HepG2 (cell line): ENCODE measurements around the gene CYTH2. TPM values are rescaled to one million over a fixed set of nuclear protein-coding genes. Genes with fewer than 3 reads are reported as not detected.

Source experiments
- ATAC-seq: fragments of 200-7000 bp; cut with Tn5 transposase; 3 replicates; pipeline ENCODE4 v1.9.1; 2020; ENCODE audit warnings: mild to moderate bottlenecking, moderate library complexity
- BruUV-seq: library from RNA; stranded (reverse); fragments of 400-500 nt; replicated peaks from 2 replicates; lab custom pipeline; 2021; lab: Mats Ljungman, UMichigan
- CTCF ChIA-PET: fragments of 300-600 bp; formaldehyde crosslinking; extraction: SDS; loops from one replicate; lab custom pipeline; 2021; ENCODE audit warnings: low total read pairs, inconsistent platforms, low intra/inter-chr PET ratio; lab: Yijun Ruan, JAX
- POLR2A ChIA-PET: fragments of 350-600 bp; sonication (Branson Sonifier 250); formaldehyde crosslinking; loops from one replicate; lab custom pipeline; 2020; ENCODE audit warnings: antibody characterized with exemption, inconsistent platforms; lab: Yijun Ruan, JAX
- DNase-seq: peaks from one replicate; pipeline ENCODE4 v3.0.0-alpha.2; 2015; ENCODE audit warnings: low spot score
- FAIRE-seq: peaks from 3 replicates; lab custom pipeline; 2011; peaks lifted over from hg19 to GRCh38; lab: Jason Lieb, UNC
- H2AFZ ChIP-seq: one replicate; pipeline ENCODE4 v1.6.1; 2011; ENCODE audit warnings: low read length, inconsistent platforms
- H3K27ac ChIP-seq: fragments of 300-600 bp; 3 replicates; pipeline ENCODE4 v1.8.0; 2011; ENCODE audit warnings: mixed run types, mild to moderate bottlenecking, mixed read lengths, low read length, inconsistent platforms; ENCODE audit not compliant: insufficient read depth; ENCODE audit errors: extremely low read length
- H3K27me3 ChIP-seq, 2 experiments: fragments of 200-600 bp in 1 of 2; 2 replicates in 1 of 2; 3 replicates in 1 of 2; pipeline versions ENCODE4 v1.6.0 to v1.8.0; 2011; ENCODE audit warnings: low read length in 2 of 2, mild to moderate bottlenecking in 2 of 2, moderate library complexity in 2 of 2, inconsistent platforms in 1 of 2; ENCODE audit not compliant: insufficient read depth in 2 of 2, control insufficient read depth in 1 of 2
- H3K36me3 ChIP-seq, 2 experiments: fragments of 200-600 bp in 1 of 2; replicated peaks in 1 of 2; 2 replicates in 1 of 2; 3 replicates in 1 of 2; pipeline versions ENCODE4 v1.5.1 to v1.8.0; 2011; ENCODE audit warnings: low read length in 2 of 2, inconsistent platforms in 1 of 2; ENCODE audit not compliant: insufficient read depth in 2 of 2, control insufficient read depth in 1 of 2
- H3K4me1 ChIP-seq: 2 replicates; pipeline ENCODE4 v1.5.1; 2012; ENCODE audit warnings: low read length, inconsistent platforms; ENCODE audit not compliant: insufficient read depth
- H3K4me2 ChIP-seq: 2 replicates; pipeline ENCODE4 v1.6.0; 2011; ENCODE audit warnings: low read depth, low read length, inconsistent platforms
- H3K4me3 ChIP-seq, 3 experiments: fragments of 200-600 bp in 1 of 3; sonication (generic), shearing (Covaris generic) in 1 of 3; replicated peaks in 1 of 3; 2 replicates each; pipeline ENCODE4 v1.5.1; 2011 to 2016; ENCODE audit warnings: low read length in 3 of 3, inconsistent platforms in 2 of 3, low read depth in 2 of 3, mild to moderate bottlenecking in 2 of 3, control low read depth in 1 of 3, mixed read lengths in 1 of 3; ENCODE audit not compliant: insufficient read depth in 1 of 3
- H3K79me2 ChIP-seq: one replicate; pipeline ENCODE4 v1.6.1; 2011; ENCODE audit warnings: low read length, inconsistent platforms; ENCODE audit not compliant: insufficient read depth
- H3K9ac ChIP-seq: 2 replicates; pipeline ENCODE4 v1.6.0; 2011; ENCODE audit warnings: mild to moderate bottlenecking, low read depth, low read length, inconsistent platforms; ENCODE audit not compliant: insufficient read depth
- H3K9me3 ChIP-seq: 2 replicates; pipeline ENCODE4 v1.5.1; 2012; ENCODE audit warnings: mild to moderate bottlenecking, low read length
- H4K20me1 ChIP-seq: 2 replicates; pipeline ENCODE4 v1.6.0; 2011; ENCODE audit warnings: inconsistent platforms, mild to moderate bottlenecking, low read length, moderate library complexity; ENCODE audit not compliant: insufficient read depth
- AKAP8 ChIP-seq: sonication (generic); formaldehyde crosslinking; IDR thresholded peaks from 2 replicates; pipeline ENCODE4 v1.5.1; 2020; ENCODE audit warnings: mild to moderate bottlenecking, missing genetic modification reagents
- CAMTA2 ChIP-seq: sonication (generic); formaldehyde crosslinking; IDR thresholded peaks from 2 replicates; pipeline ENCODE4 v1.4.0; 2020; ENCODE audit warnings: mild to moderate bottlenecking, missing genetic modification reagents, borderline replicate concordance
- DR1 ChIP-seq: sonication (generic); formaldehyde crosslinking; IDR thresholded peaks from 2 replicates; pipeline ENCODE4 v1.8.0; 2021; ENCODE audit warnings: mild to moderate bottlenecking, missing genetic modification reagents, inconsistent platforms
- ESRRA ChIP-seq: sonication (generic); formaldehyde crosslinking; IDR thresholded peaks from 2 replicates; pipeline ENCODE4 v1.5.1; 2020; ENCODE audit warnings: mild to moderate bottlenecking, low read depth, missing genetic modification reagents
- FIP1L1 ChIP-seq: fragments of 200-400 bp; formaldehyde crosslinking; IDR thresholded peaks from 2 replicates; pipeline ENCODE4 v1.6.1; 2018; ENCODE audit warnings: low read depth, mild to moderate bottlenecking, low read length, moderate library complexity, borderline replicate concordance; ENCODE audit not compliant: insufficient read depth
- FOXK2 ChIP-seq: fragments of 450-650 bp; IDR thresholded peaks from 2 replicates; pipeline ENCODE4 v1.6.1; 2016
- HNRNPH1 ChIP-seq: fragments of 200-400 bp; formaldehyde crosslinking; optimal IDR thresholded peaks from 2 replicates; pipeline ENCODE3; 2017; ENCODE audit warnings: mild to moderate bottlenecking, low read depth, low read length
- MBD4 ChIP-seq: IDR thresholded peaks from 2 replicates; pipeline ENCODE4 v1.6.1; 2012; ENCODE audit warnings: low read length, inconsistent platforms, borderline replicate concordance
- MTF1 ChIP-seq: sonication (generic); formaldehyde crosslinking; IDR thresholded peaks from 2 replicates; pipeline ENCODE4 v1.5.0; 2020; ENCODE audit warnings: missing genetic modification reagents
- MXI1 ChIP-seq: IDR thresholded peaks from 3 replicates; pipeline ENCODE4 v1.6.1; 2012; ENCODE audit warnings: low read depth, low read length, inconsistent platforms, borderline replicate concordance
- NCOR1 ChIP-seq: fragments of 200-600 bp; sonication (generic); IDR thresholded peaks from 2 replicates; pipeline ENCODE4 v1.7.0; 2017; ENCODE audit warnings: antibody characterized with exemption, low read length, borderline replicate concordance
- TBX3 ChIP-seq: fragments of 450-650 bp; IDR thresholded peaks from 2 replicates; pipeline ENCODE4 v1.6.1; 2017; ENCODE audit warnings: antibody characterized with exemption, mild to moderate bottlenecking, inconsistent platforms, borderline replicate concordance
- ZFP37 ChIP-seq: sonication (generic); formaldehyde crosslinking; IDR thresholded peaks from 2 replicates; pipeline ENCODE4 v1.4.0; 2020; ENCODE audit warnings: missing genetic modification reagents, borderline replicate concordance
- ZNF362 ChIP-seq: sonication (generic); formaldehyde crosslinking; IDR thresholded peaks from 2 replicates; pipeline ENCODE4 v1.4.0; 2020; ENCODE audit warnings: missing genetic modification reagents, mild to moderate bottlenecking, borderline replicate concordance
- ZNF496 ChIP-seq: sonication (generic); formaldehyde crosslinking; IDR thresholded peaks from 2 replicates; pipeline ENCODE4 v1.8.1; 2023; ENCODE audit warnings: mild to moderate bottlenecking, moderate library complexity, missing genetic modification reagents; ENCODE audit not compliant: insufficient replicate concordance
- ZNF556 ChIP-seq: sonication (generic); formaldehyde crosslinking; IDR thresholded peaks from 2 replicates; pipeline ENCODE4 v1.4.0; 2020; ENCODE audit warnings: mild to moderate bottlenecking, missing genetic modification reagents, borderline replicate concordance
- ZNF619 ChIP-seq: sonication (generic); formaldehyde crosslinking; IDR thresholded peaks from 2 replicates; pipeline ENCODE4 v1.4.0; 2020; ENCODE audit warnings: mild to moderate bottlenecking, missing genetic modification reagents
- WGBS: methylation state at CpG from one replicate; pipeline ENCODE4 v1.1.6; 2017; ENCODE audit warnings: low lambda C conversion rate; 5-methylcytosine and 5-hydroxymethylcytosine counted together
- in situ Hi-C: cut with HindIII; loops from 2 replicates; pipeline ENCODE4 v1.10.0; 2017; ENCODE audit warnings: low pct_unique_long_range_greater_than_20kb; ENCODE audit not compliant: extremely low pct_ligation_motif_present
- intact Hi-C: fragments of 100-400 bp; cut with micrococcal nuclease; formaldehyde crosslinking; loops from one replicate; pipeline ENCODE4 v1.10.0; 2022; ENCODE audit not compliant: unreplicated experiment
- polyA plus RNA-seq, 8 experiments: library from polyadenylated mRNA; depleted of rRNA in 3 of 8; stranded (reverse) in 7 of 8; unstranded in 1 of 8; fragments of >200 nt; fragmentation: Illumina TruSeq in 4 of 8; extraction: Trizol in 4 of 8; gene quantifications; 2 replicates each; pipeline versions ENCODE4 v1.2.1 to v1.2.3, GENCODE V29; 2011 to 2016; ENCODE audit warnings: low read depth in 4 of 8, missing spikeins in 1 of 8, mixed read lengths in 1 of 8; ENCODE audit not compliant: insufficient read depth in 1 of 8
- total RNA-seq, 5 experiments: library from RNA; depleted of rRNA; stranded (reverse); fragments of >200 nt; fragmentation: Illumina TruSeq; extraction: Trizol; gene quantifications; 2 replicates each; pipeline ENCODE4 v1.2.3, GENCODE V29; 2016; ENCODE audit warnings: low read depth in 1 of 5
- TF ChIP-seq, protein P1 (sequence below): sonication (generic); formaldehyde crosslinking; IDR thresholded peaks from 2 replicates; pipeline ENCODE4 v1.4.0; 2020; ENCODE audit warnings: mild to moderate bottlenecking, missing genetic modification reagents
- TF ChIP-seq, protein P2 (sequence below): sonication (generic); formaldehyde crosslinking; IDR thresholded peaks from 2 replicates; pipeline ENCODE4 v1.5.0; 2020; ENCODE audit warnings: missing genetic modification reagents
- TF ChIP-seq, protein P3 (sequence below): sonication (generic); formaldehyde crosslinking; IDR thresholded peaks from 2 replicates; pipeline ENCODE4 v1.8.1; 2023; ENCODE audit warnings: missing genetic modification reagents, inconsistent platforms, borderline replicate concordance

The CYTH2 gene
- total and polyA plus RNA-seq, 2 of the 13 experiments (the other 11 are each of a cell fraction or from before 2014, with no cell fraction given): 16.5 to 39.3 TPM

DNA sequence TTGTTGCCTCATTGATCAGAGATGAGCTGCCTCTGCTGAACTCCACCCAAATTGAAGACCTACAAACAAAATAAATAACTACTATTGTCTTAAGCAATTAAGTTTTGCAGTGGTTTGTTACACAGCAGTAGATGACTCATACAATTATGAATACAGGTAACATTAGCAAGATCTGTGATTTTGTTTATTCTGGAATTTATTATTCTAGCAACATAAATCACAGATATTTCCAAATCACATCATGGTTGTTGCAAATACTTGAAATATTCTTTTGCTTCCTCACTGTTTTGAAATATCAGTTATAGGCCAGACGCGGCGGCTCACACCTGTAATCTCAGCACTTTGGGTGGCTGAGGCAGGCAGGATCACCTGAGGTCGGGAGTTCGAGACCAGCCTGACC is 55.6 kb downstream of the CYTH2 start:
- POLR2A ChIA-PET: no interaction called here
- no peak overlapping the region for H3K27ac ChIP-seq
- TF ChIP-seq ZFP37 (CRISPR knock-in tag): no peak
- TF ChIP-seq TBX3: no peak
- no peak for TF ChIP-seq FOXK2
- no peak for TF ChIP-seq ZNF362
- TF ChIP-seq ZNF556: no peak
- TF ChIP-seq NCOR1: no peak
- no peak for TF ChIP-seq MTF1 (CRISPR knock-in tag)
- no peak for TF ChIP-seq HNRNPH1
- no peak for TF ChIP-seq ZNF619 (CRISPR knock-in tag)
- TF ChIP-seq, protein P1, sequence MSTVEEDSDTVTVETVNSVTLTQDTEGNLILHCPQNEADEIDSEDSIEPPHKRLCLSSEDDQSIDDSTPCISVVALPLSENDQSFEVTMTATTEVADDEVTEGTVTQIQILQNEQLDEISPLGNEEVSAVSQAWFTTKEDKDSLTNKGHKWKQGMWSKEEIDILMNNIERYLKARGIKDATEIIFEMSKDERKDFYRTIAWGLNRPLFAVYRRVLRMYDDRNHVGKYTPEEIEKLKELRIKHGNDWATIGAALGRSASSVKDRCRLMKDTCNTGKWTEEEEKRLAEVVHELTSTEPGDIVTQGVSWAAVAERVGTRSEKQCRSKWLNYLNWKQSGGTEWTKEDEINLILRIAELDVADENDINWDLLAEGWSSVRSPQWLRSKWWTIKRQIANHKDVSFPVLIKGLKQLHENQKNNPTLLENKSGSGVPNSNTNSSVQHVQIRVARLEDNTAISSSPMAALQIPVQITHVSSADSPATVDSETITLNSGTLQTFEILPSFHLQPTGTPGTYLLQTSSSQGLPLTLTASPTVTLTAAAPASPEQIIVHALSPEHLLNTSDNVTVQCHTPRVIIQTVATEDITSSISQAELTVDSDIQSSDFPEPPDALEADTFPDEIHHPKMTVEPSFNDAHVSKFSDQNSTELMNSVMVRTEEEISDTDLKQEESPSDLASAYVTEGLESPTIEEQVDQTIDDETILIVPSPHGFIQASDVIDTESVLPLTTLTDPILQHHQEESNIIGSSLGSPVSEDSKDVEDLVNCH (CRISPR knock-in tag): no peak
- TF ChIP-seq AKAP8 (CRISPR knock-in tag): no peak
- TF ChIP-seq, protein P2, sequence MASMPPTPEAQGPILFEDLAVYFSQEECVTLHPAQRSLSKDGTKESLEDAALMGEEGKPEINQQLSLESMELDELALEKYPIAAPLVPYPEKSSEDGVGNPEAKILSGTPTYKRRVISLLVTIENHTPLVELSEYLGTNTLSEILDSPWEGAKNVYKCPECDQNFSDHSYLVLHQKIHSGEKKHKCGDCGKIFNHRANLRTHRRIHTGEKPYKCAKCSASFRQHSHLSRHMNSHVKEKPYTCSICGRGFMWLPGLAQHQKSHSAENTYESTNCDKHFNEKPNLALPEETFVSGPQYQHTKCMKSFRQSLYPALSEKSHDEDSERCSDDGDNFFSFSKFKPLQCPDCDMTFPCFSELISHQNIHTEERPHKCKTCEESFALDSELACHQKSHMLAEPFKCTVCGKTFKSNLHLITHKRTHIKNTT: no peak
- no peak for TF ChIP-seq FIP1L1
- TF ChIP-seq ESRRA: no peak
- no peak for TF ChIP-seq DR1 (CRISPR knock-in tag)
- TF ChIP-seq MXI1: no peak
- no peak for TF ChIP-seq ZNF496 (CRISPR knock-in tag)
- TF ChIP-seq, protein P3, sequence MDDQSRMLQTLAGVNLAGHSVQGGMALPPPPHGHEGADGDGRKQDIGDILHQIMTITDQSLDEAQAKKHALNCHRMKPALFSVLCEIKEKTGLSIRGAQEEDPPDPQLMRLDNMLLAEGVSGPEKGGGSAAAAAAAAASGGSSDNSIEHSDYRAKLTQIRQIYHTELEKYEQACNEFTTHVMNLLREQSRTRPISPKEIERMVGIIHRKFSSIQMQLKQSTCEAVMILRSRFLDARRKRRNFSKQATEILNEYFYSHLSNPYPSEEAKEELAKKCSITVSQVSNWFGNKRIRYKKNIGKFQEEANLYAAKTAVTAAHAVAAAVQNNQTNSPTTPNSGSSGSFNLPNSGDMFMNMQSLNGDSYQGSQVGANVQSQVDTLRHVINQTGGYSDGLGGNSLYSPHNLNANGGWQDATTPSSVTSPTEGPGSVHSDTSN (CRISPR knock-in tag): no peak
- TF ChIP-seq CAMTA2 (CRISPR knock-in tag): no peak
- TF ChIP-seq MBD4: no peak
- H2AFZ ChIP-seq: no peak overlapping the region
- no peaks in the 10 kb centered on the region for H3K79me2 ChIP-seq
- WGBS: 58% methylated on average over 5 of the region's 5 CpGs
- DNase-seq: no peak
- no peak for ATAC-seq
- BruUV-seq: no TSS peak
- H4K20me1 ChIP-seq: no peaks in the 10 kb centered on the region
- no peaks in the 10 kb centered on the region for H3K4me1 ChIP-seq
- in situ Hi-C loops (no loop called here), intact Hi-C loops (no loop called here)
- no peak overlapping the region for H3K4me3 ChIP-seq
- H3K9me3 ChIP-seq: peaks cover 23% of the 10 kb centered on the region
- CTCF ChIA-PET: no interaction called here
- no peak overlapping the region for H3K4me2 ChIP-seq
- H3K27me3 ChIP-seq: no peaks in the 10 kb centered on the region
- no peak overlapping the region for H3K9ac ChIP-seq
- H3K36me3 ChIP-seq: no peaks in the 10 kb centered on the region
- no peak for FAIRE-seq
